HG02938 (cell line): ENCODE results near the gene WNT1.

Experiments
- ATAC-seq: cut with Tn5 transposase; IDR thresholded peaks from one replicate; pipeline ENCODE4 v1.9.1; 2021; ENCODE audit warnings: mild to moderate bottlenecking, moderate library complexity; ENCODE audit not compliant: unreplicated experiment

The WNT1 gene

DNA sequence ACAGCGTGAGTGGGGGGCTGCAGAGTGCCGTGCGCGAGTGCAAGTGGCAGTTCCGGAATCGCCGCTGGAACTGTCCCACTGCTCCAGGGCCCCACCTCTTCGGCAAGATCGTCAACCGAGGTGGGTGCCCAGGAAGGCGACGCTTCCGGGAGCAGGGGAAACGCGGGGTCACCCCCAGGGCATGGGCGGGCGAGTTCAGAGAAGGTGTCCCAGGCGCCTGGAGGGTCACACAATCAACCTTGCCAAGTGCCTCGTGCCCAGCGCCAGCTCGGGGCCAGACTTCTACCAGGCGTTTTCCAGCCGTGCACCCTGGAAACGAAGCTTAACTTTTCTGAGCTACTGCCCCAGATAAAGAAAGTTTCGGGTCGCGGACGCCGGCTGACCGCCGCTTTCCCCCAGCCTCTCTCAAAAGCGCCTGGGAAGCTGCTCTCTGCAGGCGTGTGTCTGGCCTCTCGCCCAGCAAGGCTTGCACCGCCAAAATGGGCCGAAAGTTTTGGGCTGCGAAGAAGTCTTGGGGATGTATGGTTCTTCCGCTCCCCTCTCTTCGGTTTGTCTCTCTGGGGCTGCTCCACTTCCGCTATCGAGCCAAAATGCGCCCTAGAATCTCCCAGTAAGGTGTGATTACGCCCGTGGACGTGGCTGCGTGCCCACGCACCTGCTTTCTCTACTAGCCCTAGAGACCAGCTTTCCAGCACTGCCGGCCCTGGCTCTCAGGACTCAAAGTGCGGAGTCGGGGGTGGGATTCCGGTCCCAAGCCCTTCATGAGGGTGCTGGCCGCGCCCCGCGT is 1.7 kb downstream of the WNT1 start:
- no peak for ATAC-seq

DNA sequence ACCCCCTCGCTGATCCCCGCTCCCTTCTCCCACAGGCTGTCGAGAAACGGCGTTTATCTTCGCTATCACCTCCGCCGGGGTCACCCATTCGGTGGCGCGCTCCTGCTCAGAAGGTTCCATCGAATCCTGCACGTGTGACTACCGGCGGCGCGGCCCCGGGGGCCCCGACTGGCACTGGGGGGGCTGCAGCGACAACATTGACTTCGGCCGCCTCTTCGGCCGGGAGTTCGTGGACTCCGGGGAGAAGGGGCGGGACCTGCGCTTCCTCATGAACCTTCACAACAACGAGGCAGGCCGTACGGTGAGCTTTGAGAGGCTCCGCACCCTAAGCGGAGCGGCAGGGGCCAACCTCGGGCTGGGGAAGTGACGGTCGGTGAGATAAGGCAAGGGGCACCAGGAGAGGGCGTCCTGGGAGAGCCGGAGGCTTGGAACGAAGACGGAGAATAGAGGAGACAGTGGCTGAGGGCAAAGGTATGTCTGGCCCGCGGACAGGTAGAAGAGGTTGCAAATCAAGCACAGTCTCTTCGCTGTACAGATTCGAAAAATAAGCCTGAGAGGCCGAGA is 2.3 kb downstream of the WNT1 start:
- no peak for ATAC-seq

DNA sequence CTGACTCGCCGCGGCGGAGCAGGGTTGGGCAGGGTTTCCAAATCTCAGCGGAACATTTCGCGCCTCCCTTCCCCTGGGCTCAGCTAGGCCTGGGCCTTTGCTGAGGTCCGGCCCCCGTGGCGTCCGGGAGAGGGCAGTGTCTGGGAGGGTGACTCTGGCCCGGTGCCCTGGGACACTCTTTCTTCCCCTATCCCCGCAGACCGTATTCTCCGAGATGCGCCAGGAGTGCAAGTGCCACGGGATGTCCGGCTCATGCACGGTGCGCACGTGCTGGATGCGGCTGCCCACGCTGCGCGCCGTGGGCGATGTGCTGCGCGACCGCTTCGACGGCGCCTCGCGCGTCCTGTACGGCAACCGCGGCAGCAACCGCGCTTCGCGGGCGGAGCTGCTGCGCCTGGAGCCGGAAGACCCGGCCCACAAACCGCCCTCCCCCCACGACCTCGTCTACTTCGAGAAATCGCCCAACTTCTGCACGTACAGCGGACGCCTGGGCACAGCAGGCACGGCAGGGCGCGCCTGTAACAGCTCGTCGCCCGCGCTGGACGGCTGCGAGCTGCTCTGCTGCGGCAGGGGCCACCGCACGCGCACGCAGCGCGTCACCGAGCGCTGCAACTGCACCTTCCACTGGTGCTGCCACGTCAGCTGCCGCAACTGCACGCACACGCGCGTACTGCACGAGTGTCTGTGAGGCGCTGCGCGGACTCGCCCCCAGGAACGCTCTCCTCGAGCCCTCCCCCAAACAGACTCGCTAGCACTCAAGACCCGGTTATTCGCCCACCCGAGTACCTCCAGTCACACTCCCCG is 3.0 kb downstream of the WNT1 start:
- no peak for ATAC-seq

DNA sequence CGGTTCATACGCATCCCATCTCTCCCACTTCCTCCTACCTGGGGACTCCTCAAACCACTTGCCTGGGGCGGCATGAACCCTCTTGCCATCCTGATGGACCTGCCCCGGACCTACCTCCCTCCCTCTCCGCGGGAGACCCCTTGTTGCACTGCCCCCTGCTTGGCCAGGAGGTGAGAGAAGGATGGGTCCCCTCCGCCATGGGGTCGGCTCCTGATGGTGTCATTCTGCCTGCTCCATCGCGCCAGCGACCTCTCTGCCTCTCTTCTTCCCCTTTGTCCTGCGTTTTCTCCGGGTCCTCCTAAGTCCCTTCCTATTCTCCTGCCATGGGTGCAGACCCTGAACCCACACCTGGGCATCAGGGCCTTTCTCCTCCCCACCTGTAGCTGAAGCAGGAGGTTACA is 3.6 kb downstream of the WNT1 start:
- ATAC-seq, result no peak

DNA sequence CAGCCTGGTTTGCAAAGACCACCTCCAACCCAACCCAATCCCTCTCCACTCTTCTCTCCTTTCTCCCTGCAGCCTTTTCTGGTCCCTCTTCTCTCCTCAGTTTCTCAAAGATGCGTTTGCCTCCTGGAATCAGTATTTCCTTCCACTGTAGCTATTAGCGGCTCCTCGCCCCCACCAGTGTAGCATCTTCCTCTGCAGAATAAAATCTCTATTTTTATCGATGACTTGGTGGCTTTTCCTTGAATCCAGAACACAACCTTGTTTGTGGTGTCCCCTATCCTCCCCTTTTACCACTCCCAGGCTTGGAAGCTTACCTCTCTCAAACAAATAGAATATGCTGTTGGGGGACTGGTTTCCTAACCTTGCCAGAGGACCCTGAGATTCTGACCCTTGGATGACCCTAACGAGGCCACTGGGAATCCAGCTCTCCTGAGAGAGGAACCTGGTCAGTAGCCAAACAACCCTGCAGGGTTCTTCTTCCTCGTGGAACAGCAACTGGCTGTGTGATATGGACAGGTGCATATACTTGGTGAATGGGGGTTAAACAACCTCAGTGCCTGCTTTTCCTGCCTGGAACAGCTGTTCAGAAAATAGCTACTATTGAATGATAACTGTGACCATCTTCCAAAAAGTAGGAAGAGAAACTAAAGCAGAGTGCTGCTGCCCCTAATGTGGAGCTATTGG is 4.4 kb downstream of the WNT1 start:
- no peak for ATAC-seq

DNA sequence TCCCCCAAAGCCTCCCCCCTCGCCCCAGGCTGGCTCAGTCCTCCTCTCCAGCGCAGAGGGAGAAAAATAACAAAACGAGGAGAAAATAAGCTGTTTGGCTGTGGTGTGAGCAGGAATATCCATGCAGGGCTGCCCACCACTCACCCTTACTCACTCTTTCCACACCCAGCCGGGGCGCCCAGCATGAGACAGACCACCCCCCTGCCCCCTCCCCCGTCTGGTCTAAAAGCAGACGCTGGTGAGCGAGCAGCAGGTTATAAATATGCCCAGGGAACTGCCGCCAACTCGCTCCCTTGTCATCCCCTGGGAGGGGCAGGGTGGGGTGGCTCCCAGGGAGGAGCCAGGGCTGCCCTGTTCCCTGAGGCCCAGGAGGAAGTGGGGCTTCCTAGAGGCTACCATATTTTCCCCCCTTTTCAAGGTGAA is 7.4 kb downstream of the WNT1 start:
- no peak for ATAC-seq

DNA sequence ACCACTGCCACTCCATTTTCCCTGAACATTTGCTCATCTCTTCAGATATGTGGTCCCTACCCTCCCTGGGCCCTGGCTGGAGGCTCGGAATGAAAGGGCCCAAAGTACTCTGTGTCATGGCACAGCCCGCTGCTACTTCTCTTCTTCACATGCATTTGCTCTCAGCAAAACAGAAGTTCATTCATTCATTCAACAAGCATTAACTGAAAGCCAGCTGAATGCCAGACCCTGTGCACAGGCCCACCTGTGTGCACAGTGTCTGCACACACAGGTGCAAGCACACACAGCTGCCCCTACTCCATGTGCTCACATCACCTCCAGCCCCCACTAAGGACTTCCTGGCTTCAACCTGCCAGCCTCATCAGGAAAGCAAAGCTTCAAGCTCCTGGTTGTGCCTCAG is 7.8 kb downstream of the WNT1 start:
- ATAC-seq, result no peak

DNA sequence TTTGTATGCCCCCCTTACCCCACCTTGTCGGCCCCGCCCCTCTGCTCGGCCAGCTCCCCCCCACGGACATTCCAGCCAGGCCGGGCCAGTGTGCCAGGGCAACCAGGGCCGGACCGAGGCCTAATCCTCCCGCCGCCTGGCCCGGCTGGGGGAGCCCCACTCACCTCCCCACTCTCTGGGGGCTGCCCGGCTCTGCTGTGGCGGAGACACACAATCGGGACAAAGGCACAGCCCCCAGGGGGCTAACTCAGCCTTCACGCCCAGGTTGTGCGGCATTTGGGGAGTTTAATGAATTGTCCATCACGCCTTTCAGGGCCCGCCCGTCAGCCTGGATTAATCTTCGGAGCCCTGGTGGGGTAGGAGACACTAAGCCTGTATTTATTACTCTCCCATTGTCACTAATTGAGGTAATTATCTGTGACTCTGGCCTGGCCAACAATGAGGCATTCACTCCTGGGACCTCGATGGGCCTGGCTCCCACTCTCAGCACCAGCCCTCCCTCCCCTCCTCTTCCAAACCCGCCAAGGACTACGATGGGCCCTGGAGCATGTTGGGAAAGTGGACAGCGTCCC is 8.7 kb downstream of the WNT1 start:
- no peak for ATAC-seq

DNA sequence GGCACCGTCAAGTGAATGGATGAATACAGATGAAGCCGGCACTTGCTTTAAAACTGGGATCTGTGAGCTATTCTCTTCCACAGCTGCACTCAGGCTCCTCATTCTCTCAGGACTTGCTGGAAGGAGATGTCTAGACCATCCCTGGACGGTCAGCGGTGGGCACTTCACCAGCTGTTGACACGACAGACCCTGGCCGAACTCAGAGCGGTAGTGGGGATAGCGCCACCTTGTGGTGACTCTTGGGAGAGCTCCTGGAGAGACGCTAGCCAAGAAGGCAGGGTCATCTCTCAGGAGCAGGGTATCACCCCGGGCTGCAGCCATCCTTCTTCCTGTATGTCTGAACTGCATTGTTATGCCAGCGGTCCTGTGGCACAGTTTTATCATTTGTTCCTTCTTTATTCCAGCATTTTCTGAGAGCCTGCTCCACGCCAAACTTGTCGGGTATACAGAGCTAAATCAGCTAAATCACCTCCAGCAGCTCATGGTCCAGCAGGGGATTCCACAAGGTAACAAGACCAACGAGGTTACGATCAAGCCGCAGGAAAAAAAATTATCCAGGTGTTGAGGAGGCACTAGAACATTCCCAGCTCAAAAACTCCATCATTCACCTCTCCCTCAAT is 10.0 kb downstream of the WNT1 start:
- ATAC-seq, result no peak

DNA sequence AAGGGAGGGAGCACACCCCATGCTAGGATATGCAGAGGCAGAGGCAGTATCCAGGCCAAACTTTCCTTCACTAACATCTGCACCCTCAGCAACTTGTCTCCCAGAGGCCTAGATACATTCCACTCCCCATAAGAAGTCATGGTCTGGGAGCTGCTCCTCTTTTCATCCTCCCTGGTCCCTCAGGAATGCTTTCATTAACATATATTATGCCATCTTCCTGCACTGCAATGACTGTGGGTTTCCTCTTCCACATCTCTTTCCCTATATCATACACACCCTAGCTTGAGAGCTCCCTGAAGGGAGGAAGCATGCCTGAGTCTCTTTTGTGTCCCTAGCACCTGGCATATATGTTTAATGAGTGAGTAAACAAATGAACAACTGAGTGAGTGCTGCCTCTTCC is 12.4 kb downstream of the WNT1 start:
- ATAC-seq, result no peak

DNA sequence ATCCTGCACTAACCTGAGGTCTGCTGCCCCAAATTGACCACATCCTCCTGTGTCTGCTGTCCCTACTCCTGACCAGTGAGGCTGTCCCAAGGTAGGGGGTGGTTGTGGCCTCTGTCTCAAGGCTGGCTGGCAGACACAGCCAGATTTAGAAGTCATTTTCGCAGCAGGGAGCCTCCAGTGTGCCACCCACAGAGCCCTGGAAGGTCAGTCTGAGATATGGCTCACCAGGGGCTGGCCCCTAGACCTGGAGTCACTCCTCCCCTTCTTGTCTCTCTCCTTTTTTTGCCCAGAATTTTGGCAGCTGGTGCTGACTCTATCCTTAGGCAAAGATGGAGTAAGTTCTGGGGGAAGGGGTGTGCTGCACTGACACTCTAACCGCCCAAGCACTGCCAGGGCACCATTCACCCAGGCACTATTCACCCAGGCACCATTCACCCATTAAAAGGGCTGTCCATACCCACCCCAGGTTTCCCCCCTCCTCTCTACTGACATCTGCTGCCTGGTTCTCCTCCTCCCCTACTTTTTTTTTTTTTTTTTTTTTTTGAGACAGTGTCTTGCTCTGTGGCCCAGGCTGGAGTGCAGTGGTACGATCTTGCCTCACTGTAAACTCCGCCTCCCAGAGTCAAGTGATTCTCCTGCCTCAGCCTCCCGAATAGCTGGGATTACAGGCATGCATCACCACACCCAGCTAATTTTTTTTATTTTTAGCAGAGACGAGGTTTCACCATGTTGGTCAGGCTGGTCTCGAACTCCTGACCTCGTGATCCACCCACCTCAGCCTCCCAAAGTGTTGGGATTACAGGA is 13.3 kb downstream of the WNT1 start:
- ATAC-seq, result no peak

DNA sequence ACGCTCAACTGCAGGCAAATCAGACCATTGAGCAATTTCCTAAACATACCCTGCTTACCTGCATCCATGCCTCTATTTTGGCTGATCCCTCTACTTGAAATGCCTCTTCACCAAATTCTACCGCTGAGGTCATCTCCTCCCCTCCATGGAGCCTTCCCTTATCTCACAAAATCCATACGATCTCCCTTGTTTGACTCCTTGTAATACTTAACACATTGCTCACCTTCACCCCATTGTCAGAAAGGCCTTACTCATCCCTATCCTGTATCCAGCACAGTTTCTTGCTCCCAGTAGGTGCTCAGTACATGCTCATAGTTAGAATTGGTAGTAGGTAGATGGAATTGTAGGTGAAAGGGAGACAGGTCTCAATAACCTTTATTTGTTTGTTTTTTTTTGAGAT is 15.7 kb downstream of the WNT1 start:
- ATAC-seq, result no peak

DNA sequence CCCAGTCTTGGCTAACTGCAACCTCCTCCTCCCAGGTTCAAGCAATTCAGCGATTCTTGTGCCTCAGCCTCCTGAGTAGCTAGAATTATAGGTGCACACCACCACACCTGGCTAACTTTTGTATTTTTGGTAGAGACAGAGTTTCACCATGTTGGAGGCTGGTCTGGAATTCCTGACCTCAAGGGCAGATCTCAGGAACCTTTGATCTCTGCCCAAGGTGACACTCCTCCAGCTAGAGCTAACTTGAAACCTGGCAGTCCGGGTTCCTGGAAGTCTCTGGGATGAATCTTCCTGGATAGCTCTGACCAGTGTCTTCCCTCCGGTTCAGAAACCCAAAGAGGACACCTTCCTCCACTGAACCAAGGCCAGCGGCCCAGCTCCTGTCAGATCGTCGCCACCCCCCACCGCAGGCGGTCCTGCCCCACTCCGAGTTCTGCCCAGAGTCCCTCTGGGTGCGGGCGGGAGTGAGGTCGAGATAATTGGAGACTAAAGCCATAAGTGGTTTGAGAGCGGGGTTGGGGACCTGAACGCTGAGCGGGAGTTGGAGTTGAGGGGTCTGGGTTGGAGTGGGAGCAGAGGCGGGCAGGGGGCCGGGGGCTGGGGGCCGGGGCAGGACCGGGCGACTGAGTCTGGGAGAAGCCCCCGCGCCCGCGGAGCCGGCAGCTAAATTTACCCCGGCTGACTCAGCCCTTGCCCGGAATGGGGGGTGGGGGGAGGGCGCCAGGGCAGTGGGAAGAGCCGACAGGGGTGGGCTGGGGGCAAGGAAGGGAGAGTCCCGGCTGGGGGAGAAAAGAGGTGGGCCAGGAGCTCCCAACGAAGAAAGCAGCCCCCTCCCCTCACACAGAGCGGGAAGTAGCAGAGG is 16.3 kb downstream of the WNT1 start:
- ATAC-seq, result no peak

DNA sequence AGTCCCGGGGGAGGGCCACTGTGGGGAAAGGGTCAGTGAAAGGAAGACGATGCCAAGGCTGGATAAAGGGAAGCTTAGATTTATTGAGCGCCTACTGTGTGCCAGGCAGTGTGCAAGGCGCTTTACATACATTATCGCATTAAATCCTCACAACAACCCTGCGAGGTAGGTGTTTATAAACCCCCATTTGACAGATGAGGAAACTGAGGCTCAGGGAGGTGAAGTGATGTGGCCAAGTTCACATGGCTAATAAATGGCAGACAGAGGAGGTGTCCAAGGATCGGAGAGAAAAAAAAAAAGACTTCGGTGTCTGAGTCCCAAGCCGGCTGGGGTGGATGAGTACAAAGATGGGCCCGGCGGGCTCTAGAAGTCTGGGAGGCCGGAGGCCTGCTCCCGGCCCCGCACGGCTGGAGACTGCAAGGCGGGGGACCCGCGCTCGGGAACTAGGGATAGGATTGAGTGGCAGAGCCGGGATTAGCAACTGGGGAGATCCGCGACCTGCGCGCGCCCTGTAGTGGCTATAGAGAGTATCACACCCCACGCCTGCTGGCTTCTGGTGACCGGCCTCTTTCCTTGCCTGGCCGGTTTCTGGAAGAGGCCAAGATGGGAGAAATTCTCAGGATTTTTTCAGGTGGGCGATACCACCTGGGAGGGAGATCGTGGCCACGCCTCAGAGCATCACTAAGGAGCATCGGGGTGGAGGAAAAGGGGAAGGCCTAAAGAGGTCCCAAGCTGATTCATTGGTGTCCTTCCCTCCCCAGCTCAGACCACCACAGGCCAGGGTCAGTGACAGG is 17.2 kb downstream of the WNT1 start:
- no peak for ATAC-seq

DNA sequence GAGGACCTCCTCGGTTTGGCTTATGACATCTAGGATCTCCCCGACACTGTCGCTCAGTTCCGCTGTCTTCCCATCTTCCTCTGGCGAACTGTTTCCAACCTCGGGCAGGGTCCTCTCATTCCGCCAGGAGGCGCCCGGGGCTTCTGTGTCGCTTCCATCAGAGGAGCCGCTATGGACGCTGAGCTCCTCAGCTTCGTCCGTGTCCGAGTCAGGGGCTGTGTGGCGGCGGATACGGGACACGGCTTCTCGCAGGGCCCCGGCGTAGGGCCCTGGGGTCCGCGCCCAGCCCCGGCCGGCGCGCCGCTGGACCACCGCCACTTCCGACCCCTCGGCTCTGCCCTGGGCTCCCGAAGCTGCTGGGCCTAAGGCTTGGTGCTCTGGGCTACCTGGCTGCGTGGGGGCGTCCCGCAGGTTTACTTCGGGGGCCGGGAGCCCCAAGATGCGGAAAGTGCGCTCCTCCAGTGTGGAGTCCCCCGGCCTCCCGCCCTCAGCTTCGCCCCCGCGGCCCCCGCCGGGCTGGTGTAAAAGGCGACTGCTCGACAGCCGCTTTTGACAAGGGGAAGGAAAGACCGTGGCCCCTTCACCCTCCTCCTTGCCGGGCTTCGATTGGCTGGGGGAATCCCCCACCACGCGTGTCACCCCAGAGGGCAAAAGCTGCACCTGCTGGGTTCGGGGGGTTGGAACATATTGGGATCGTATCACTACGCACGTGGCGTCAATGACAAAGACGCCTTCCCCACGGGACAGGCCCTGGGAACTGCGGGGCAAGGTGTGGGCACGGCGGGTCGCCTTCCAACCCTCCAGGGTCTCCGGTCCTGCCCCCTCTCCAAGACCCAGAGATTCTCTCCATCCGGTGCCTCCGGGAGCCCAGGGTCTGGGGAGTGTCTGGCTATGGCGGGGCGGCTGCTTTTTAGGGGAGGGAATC is 18.9 kb downstream of the WNT1 start:
- no peak for ATAC-seq

DNA sequence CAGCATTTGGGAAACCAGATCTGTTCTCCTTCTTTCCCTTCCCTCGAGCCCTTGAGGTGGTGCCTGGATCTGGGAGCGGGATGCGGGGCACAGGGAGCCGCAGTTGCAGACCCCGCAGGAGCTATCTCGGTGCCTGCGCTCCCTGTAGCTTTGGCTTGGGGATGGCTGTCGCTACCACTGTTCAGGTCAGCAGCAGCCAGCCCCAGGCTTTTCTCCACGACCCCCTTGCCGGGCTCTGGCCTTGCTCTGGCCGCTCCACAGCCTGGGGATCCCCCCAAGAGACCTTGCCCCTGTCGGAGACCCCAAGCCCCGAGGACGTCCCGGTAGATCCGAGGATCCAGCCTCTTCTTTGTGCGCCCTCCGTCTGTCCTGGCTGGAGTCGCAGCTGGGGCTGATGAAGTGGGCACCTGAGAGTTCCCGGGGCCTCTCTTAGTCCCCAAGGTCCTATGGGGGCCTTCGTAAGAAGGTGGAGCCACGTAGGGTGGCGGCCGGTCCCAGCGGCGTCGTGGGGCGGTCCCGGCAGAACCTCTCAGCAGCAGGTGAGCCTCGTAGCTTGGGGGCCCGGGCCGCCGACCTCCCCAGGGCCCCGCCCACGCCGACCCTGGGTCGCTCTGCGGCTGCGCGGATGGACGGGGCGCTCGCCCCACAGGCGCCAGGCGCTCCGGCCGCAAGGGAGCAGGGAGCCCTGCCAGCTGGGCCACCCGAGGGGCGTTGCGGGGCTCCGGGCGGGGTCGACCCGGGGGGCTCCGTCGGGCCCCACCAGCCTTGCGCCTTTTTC is 19.8 kb downstream of the WNT1 start:
- no peak for ATAC-seq
